ENCODE measurements around the gene NDUFS6. TPM values are rescaled to one million over a fixed set of nuclear protein-coding genes. Genes with fewer than 3 reads are reported as not detected.

The NDUFS6 gene
- total RNA-seq, 1 donor from 2014 or later: 37.6 TPM

- Histone ChIP-seq H3K27me3 (ENCODE audit: insufficient read depth, low read length) (peaks cover 3% of the 10 kb centered on the region), H4K20me1 (ENCODE audit: insufficient read depth, low read length) (no peaks in the 10 kb centered on the region), H3K27ac (ENCODE audit: low read depth, low read length) (no peak overlapping the region), H2AFZ (ENCODE audit: low read depth, low read length) (no peak overlapping the region), H3K4me2 (ENCODE audit: low read length) (no peak overlapping the region), H3K9me3 (ENCODE audit: insufficient read depth, low read depth, low read length) (no peaks in the 10 kb centered on the region), H3K4me1 (ENCODE audit: insufficient read depth, low read length) (no peaks in the 10 kb centered on the region), H3K9ac (ENCODE audit: low read length) (no peak overlapping the region), H3K79me2 (ENCODE audit: insufficient read depth, low read length) (no peaks in the 10 kb centered on the region), H3K36me3 (ENCODE audit: insufficient read depth, low read length) (no peaks in the 10 kb centered on the region), H3K4me3 (ENCODE audit: insufficient read depth, low read depth, low read length) (no peak overlapping the region)
- Mint-ChIP-seq H3K4me1 (ENCODE audit: low read depth, unreplicated experiment) (no peaks in the 10 kb centered on the region), H3K36me3 (ENCODE audit: low read depth, unreplicated experiment) (peaks cover 3% of the 10 kb centered on the region), H3K9me3 (ENCODE audit: unreplicated experiment) (no peaks in the 10 kb centered on the region), H3K4me3 (ENCODE audit: unreplicated experiment) (no peak overlapping the region), H3K27ac (ENCODE audit: unreplicated experiment) (no peak overlapping the region), H3K27me3 (ENCODE audit: low read depth, unreplicated experiment) (peaks cover 56% of the 10 kb centered on the region)
- no peak for DNase-seq (ENCODE audit: low read depth)
- TF ChIP-seq EZH2 (IDR thresholded peaks at IDR 0.05; ENCODE audit: insufficient read depth, low read length): no peak
- no peak for FAIRE-seq
Measured at GRCh38 chr5:1836176-1836890, 35.1 kb downstream of the NDUFS6 start.

- Histone ChIP-seq H3K79me2 (ENCODE audit: insufficient read depth, low read length) (no peaks in the 10 kb centered on the region), H4K20me1 (ENCODE audit: insufficient read depth, low read length) (no peaks in the 10 kb centered on the region), H3K4me1 (ENCODE audit: insufficient read depth, low read length) (no peaks in the 10 kb centered on the region), H3K27ac (ENCODE audit: low read depth, low read length) (no peak overlapping the region), H3K4me2 (ENCODE audit: low read length) (no peak overlapping the region), H3K9ac (ENCODE audit: low read length) (no peak overlapping the region), H3K4me3 (ENCODE audit: insufficient read depth, low read depth, low read length) (no peak overlapping the region), H3K27me3 (ENCODE audit: insufficient read depth, low read length) (peaks cover 5% of the 10 kb centered on the region), H3K36me3 (ENCODE audit: insufficient read depth, low read length) (no peaks in the 10 kb centered on the region), H3K9me3 (ENCODE audit: insufficient read depth, low read depth, low read length) (no peaks in the 10 kb centered on the region), H2AFZ (ENCODE audit: low read depth, low read length) (no peak overlapping the region)
- no peak overlapping the region for H3K4me3 Mint-ChIP-seq (ENCODE audit: unreplicated experiment)
- peaks cover 3% of the 10 kb centered on the region for H3K36me3 Mint-ChIP-seq (ENCODE audit: low read depth, unreplicated experiment)
- FAIRE-seq (no peak), DNase-seq (ENCODE audit: low read depth) (no peak)
- H3K27me3 Mint-ChIP-seq (ENCODE audit: low read depth, unreplicated experiment): peaks cover 54% of the 10 kb centered on the region
- no peak for TF ChIP-seq EZH2 (IDR thresholded peaks at IDR 0.05; ENCODE audit: insufficient read depth, low read length)
- TF ChIP-seq, protein P1, sequence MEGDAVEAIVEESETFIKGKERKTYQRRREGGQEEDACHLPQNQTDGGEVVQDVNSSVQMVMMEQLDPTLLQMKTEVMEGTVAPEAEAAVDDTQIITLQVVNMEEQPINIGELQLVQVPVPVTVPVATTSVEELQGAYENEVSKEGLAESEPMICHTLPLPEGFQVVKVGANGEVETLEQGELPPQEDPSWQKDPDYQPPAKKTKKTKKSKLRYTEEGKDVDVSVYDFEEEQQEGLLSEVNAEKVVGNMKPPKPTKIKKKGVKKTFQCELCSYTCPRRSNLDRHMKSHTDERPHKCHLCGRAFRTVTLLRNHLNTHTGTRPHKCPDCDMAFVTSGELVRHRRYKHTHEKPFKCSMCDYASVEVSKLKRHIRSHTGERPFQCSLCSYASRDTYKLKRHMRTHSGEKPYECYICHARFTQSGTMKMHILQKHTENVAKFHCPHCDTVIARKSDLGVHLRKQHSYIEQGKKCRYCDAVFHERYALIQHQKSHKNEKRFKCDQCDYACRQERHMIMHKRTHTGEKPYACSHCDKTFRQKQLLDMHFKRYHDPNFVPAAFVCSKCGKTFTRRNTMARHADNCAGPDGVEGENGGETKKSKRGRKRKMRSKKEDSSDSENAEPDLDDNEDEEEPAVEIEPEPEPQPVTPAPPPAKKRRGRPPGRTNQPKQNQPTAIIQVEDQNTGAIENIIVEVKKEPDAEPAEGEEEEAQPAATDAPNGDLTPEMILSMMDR (IDR thresholded peaks at IDR 0.05; ENCODE audit: insufficient read depth, low read depth, low read length): no peak
- no peaks in the 10 kb centered on the region for H3K4me1 Mint-ChIP-seq (ENCODE audit: low read depth, unreplicated experiment)
- no peak overlapping the region for H3K27ac Mint-ChIP-seq (ENCODE audit: unreplicated experiment)
- no peaks in the 10 kb centered on the region for H3K9me3 Mint-ChIP-seq (ENCODE audit: unreplicated experiment)
Measured at GRCh38 chr5:1836891-1837880, 36.0 kb downstream of the NDUFS6 start.

DNA sequence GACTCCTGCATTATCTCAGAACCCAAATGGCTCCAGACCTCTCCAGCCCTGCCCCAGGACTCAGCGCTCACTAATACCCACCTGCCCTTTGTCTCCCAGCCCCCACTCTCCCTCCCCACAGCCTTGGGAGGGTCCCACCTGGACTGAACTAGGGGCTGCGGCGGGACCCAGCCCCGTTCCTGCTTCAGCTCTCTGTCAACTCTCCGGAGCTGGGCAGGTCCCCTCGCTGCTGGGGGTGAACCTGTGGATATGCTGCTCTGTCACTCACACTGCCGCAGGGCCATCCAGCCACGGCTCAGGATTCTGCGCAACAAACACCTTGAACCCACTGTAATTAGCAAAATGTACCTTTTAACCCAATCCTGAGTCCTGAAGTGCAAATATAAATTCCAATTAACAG lies 36.8 kb downstream of the NDUFS6 start:
- no peaks in the 10 kb centered on the region for H3K9me3 Mint-ChIP-seq (ENCODE audit: unreplicated experiment)
- peaks cover 49% of the 10 kb centered on the region for H3K27me3 Mint-ChIP-seq (ENCODE audit: low read depth, unreplicated experiment)
- H3K27ac ChIP-seq (ENCODE audit: low read depth, low read length): no peak overlapping the region
- no peak overlapping the region for H2AFZ ChIP-seq (ENCODE audit: low read depth, low read length)
- H3K9ac ChIP-seq (ENCODE audit: low read length): no peak overlapping the region
- FAIRE-seq: no peak
- H3K79me2 ChIP-seq (ENCODE audit: insufficient read depth, low read length): no peaks in the 10 kb centered on the region
- peaks cover 5% of the 10 kb centered on the region for H3K27me3 ChIP-seq (ENCODE audit: insufficient read depth, low read length)
- no peaks in the 10 kb centered on the region for H3K36me3 ChIP-seq (ENCODE audit: insufficient read depth, low read length)
- no peaks in the 10 kb centered on the region for H3K4me1 ChIP-seq (ENCODE audit: insufficient read depth, low read length)
- no peaks in the 10 kb centered on the region for H3K4me1 Mint-ChIP-seq (ENCODE audit: low read depth, unreplicated experiment)
- H3K27ac Mint-ChIP-seq (ENCODE audit: unreplicated experiment): no peak overlapping the region
- H3K9me3 ChIP-seq (ENCODE audit: insufficient read depth, low read depth, low read length): no peaks in the 10 kb centered on the region
- no peak overlapping the region for H3K4me3 Mint-ChIP-seq (ENCODE audit: unreplicated experiment)
- TF ChIP-seq, protein P1 (IDR thresholded peaks at IDR 0.05; ENCODE audit: insufficient read depth, low read depth, low read length): no peak
- no peak for TF ChIP-seq EZH2 (IDR thresholded peaks at IDR 0.05; ENCODE audit: insufficient read depth, low read length)
- no peak overlapping the region for H3K4me3 ChIP-seq (ENCODE audit: insufficient read depth, low read depth, low read length)
- H4K20me1 ChIP-seq (ENCODE audit: insufficient read depth, low read length): no peaks in the 10 kb centered on the region
- H3K36me3 Mint-ChIP-seq (ENCODE audit: low read depth, unreplicated experiment): peaks cover 3% of the 10 kb centered on the region
- no peak for DNase-seq (ENCODE audit: low read depth)
- H3K4me2 ChIP-seq (ENCODE audit: low read length): no peak overlapping the region

Data from astrocyte (in vitro differentiated cells and primary cell).